ENCODE data around the gene CEP120. TPM values are rescaled to one million over a fixed set of nuclear protein-coding genes. Genes with fewer than 3 reads are reported as not detected.

CEP120 gene
- total and polyA plus RNA-seq, 7 donors = 2.5 to 15.0 (median 5.3) TPM

GRCh38 chr5:123304777-123305316, 118.4 kb downstream of the CEP120 start:
- H3K9me3 ChIP-seq = no peaks in the 10 kb centered on the region
- H3K4me3 ChIP-seq = no peak overlapping the region
- ATAC-seq = no peak
- no peak for TF ChIP-seq CTCF (IDR thresholded peaks at IDR 0.05)
- intact Hi-C loops (cut with DNase I) = no loop called here
- no peaks in the 10 kb centered on the region for H3K27me3 ChIP-seq (ENCODE audit: insufficient read depth in 3 of 3, low read length in 2 of 3)
- no peaks in the 10 kb centered on the region for H3K36me3 ChIP-seq (ENCODE audit: insufficient read depth in 1 of 2, low read depth in 1 of 2)
- H3K27ac ChIP-seq = no peak overlapping the region
- DNase-seq = no peak
- H3K4me1 ChIP-seq = no peaks in the 10 kb centered on the region

- intact Hi-C loops (cut with DNase I) = no loop called here
- no peaks in the 10 kb centered on the region for H3K36me3 ChIP-seq (ENCODE audit: insufficient read depth in 1 of 2, low read depth in 1 of 2)
- H3K4me1 ChIP-seq = no peaks in the 10 kb centered on the region
- H3K27ac ChIP-seq = no peak overlapping the region
- DNase-seq (no peak), ATAC-seq (no peak)
- H3K9me3 ChIP-seq = no peaks in the 10 kb centered on the region
- H3K4me3 ChIP-seq = no peak overlapping the region
- no peak for TF ChIP-seq CTCF (IDR thresholded peaks at IDR 0.05)
- 69 to 74% (median 70%) methylated on average over 3 of the region's 3 CpGs for WGBS, 3 donors
- H3K27me3 ChIP-seq (ENCODE audit: insufficient read depth in 3 of 3, low read length in 2 of 3) = no peaks in the 10 kb centered on the region
These were observed 119.4 kb downstream of the CEP120 start for GRCh38 chr5:123303802-123304201.

DNA sequence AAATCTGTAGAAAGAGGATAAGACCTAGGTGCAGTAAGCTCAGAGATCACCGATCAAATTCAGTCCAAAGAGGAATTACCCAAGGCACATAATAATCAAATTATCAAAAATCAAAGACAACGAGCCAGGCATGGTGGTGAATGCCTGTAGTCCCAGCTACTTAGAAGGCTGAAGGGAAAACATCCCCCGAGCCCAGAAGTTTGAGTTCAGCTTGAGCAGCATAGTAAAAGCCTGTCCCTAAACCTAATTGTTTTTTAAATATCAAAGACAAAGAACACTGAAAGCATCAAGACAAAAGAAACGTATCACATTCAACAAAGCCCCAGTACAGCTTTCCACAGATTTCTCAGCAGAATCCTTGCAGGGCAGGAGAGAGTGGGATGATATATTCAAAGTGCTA, 122.9 kb downstream of the CEP120 start:
- intact Hi-C loops (cut with DNase I) = no loop called here
- no peak overlapping the region for H3K4me3 ChIP-seq
- H3K36me3 ChIP-seq (ENCODE audit: insufficient read depth in 1 of 2, low read depth in 1 of 2) = no peaks in the 10 kb centered on the region
- H3K4me1 ChIP-seq = no peaks in the 10 kb centered on the region
- DNase-seq (no peak), ATAC-seq (no peak)
- H3K9me3 ChIP-seq = no peaks in the 10 kb centered on the region
- H3K27me3 ChIP-seq (ENCODE audit: insufficient read depth in 3 of 3, low read length in 2 of 3) = no peaks in the 10 kb centered on the region
- no peak overlapping the region for H3K27ac ChIP-seq
- no peak for TF ChIP-seq CTCF (IDR thresholded peaks at IDR 0.05)
- WGBS, 3 donors = 83 to 85% (median 84%) methylated on average over 4 of the region's 4 CpGs

GRCh38 chr5:123299136-123299535, 124.1 kb downstream of the CEP120 start:
- no peak for DNase-seq
- no peaks in the 10 kb centered on the region for H3K4me1 ChIP-seq
- TF ChIP-seq CTCF (IDR thresholded peaks at IDR 0.05) = no peak
- ATAC-seq = no peak
- no peaks in the 10 kb centered on the region for H3K27me3 ChIP-seq (ENCODE audit: insufficient read depth in 3 of 3, low read length in 2 of 3)
- no peaks in the 10 kb centered on the region for H3K36me3 ChIP-seq (ENCODE audit: insufficient read depth in 1 of 2, low read depth in 1 of 2)
- H3K9me3 ChIP-seq = no peaks in the 10 kb centered on the region
- 61 to 83% (median 80%) methylated on average over 1 of the region's 1 CpG for WGBS, 3 donors
- intact Hi-C loops (cut with DNase I) = no loop called here
- H3K4me3 ChIP-seq = no peak overlapping the region
- no peak overlapping the region for H3K27ac ChIP-seq

DNA sequence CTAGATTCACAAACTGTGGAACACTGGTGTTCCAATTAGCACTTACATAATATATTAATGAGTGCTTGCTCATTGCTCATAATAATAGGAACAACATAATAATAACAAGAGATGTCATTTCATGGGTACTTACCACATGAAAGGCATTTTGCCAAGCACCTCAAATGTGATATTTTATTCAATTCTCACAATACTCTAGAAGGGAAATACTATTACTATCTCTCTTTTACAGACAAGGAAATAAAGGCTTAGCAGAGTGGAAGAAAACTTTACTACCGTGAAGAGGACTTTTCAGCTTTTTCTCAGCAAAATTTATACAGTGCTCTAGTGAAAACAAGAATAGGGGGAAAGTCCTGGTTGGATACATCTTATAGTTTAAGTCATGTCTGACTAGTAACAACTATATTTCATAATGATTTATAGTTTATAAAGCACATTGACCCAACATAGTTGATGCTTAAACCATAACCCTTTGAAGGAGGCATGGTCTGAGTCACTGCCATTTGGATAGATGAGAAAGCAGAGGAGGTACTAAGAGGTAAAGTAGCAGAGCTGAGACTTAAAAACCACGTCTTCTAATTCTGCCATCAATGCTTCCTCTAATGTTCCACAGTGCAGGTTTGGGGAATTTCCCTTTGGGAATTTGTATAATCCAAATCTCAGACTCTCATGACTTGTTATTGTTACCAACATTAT, 124.7 kb downstream of the CEP120 start:
- WGBS, 3 donors = 64 to 81% (median 81%) methylated on average over 2 of the region's 2 CpGs
- H3K36me3 ChIP-seq (ENCODE audit: insufficient read depth in 1 of 2, low read depth in 1 of 2) = no peaks in the 10 kb centered on the region
- H3K9me3 ChIP-seq = no peaks in the 10 kb centered on the region
- DNase-seq = no peak
- intact Hi-C loops (cut with DNase I) = no loop called here
- no peak for ATAC-seq
- H3K27me3 ChIP-seq (ENCODE audit: insufficient read depth in 3 of 3, low read length in 2 of 3) = no peaks in the 10 kb centered on the region
- no peak overlapping the region for H3K4me3 ChIP-seq
- no peak for TF ChIP-seq CTCF (IDR thresholded peaks at IDR 0.05)
- H3K4me1 ChIP-seq = no peaks in the 10 kb centered on the region
- H3K27ac ChIP-seq = no peak overlapping the region
